Measurements from ENCODE around the gene SKI.

SKI gene

DNA sequence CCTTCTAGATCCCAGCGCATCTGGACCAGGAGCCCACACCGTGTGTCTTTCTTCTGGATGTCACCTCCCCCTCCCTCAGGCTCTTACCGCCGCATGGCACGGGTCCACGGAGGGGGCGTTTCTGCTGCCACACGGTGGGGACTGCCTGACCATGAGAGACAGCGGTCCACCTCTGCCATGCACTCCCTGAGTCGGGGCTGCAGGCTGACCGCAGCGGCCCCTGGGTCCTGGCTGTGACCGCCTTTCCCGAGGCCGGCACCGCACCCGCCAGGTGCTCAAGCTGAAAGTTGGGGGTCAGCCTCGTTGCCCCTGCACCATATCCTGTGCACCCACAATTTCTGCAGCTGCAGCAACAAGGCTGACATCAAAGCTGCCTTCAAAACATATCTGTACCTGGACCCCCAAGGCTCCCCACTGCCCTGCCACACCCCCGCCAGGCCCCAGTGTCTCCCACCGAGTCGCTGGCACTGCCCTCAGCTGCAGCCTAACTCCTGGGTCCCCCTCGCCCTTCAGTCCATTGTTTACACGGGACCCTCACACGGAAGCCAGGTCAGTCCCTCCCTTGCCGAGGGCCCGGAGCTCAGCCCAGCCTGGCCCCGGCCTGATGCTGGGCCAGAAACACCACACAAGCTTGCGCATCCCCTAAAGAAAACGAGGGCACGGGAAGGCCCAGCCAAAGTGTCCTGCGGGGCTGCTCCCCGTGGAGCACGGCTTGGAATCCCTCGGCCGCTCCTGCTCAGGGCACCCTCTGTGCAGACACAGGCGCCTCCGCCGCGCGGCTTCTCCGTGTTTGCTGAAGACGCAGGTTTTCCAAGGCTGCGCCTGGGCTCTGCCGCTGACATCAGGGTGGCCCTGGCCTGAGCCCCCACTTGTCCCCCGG lies 111.3 kb downstream of the SKI start:
- no peak for DNase-seq (ENCODE audit: low read depth in 2 of 2)

DNA sequence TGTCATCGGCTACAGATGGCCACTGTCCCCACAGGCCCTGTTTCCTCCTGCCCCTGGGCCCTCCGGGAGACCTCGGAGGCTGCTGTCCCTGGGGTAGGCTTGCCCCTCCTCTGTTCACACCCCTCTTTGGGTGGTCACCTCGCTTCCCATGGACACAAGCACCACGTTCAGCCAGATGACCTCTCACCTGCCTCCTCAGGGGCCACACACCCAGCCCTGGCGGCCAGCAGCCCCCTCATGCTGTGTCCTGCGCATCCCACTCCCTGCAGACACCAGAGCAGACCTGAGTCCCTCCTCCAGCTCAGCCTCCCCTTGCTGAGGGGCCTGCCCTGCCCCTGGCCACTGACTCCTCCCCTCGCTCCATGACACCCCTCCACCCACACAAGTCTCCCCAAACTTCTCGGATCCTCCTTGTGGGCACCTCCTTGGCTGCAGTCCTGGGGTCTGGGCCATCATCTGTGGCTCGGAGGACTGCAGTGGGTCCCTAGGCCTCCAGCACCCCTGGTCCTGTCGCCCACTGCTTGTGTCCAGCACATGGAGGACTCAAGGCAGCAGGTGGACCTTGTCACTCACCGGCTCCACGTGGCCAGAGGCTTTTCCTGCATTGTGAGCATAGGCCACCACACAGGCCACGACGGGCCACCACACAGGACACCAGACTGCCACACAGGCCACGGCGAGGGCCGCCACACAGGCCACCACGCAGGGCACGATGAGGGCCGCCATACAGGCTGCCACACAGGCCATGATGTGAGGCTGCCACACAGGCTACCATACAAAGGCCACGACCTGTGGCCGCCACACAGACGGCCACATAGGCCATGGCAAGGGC lies 112.2 kb downstream of the SKI start:
- no peak for DNase-seq (ENCODE audit: low read depth in 2 of 2)

DNA sequence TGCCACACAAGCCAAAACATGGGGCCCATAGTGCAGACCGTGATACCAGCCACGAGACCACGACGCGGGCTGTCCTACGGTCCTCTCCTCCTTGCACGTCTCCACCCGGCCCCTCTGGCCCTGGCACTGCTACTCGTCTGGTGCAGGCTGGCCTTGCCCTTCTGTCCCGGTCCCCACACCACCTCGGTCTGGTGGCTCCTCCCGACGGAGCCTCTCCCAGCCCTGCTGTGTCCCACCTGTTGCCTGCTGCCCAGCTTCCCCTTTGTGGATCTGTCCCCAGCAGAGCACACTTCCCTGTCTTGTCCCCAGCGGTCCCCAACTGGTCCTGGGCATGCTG lies 112.8 kb downstream of the SKI start:
- DNase-seq (ENCODE audit: low read depth in 2 of 2), result no peak

DNA sequence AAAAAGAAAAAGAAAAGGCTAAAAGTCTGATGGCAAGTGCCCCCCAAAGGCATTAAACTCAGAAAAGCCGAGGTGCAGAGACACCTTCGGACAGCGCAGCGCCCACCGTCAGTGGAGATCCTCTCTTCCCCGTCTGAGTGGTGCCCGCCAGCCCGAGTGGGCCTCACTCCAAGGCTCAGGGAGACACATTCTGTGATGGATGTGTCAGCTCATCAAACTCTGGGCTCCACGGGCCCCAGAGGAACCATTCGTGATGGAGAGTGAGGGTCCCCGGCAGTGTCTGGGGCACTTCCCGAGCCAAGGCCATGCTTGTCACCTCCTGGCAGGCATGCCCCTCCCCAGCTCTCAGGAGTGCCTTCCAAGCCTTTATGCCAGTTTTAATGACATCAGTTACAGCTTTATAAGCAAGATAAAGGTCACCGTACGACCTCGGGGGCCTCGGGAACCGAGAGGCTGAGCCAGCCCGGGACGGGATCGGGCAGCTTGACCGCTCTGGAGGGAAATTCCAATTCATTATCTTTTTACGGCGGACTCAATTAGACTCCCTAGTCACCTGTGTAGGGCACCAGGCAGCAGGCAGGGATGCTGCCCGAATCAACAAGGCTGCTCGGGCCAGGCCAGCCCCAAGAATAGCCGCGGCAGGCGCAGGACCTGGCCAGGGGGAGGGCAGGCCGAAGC lies 113.7 kb downstream of the SKI start:
- DNase-seq (ENCODE audit: low read depth in 2 of 2), result no peak

DNA sequence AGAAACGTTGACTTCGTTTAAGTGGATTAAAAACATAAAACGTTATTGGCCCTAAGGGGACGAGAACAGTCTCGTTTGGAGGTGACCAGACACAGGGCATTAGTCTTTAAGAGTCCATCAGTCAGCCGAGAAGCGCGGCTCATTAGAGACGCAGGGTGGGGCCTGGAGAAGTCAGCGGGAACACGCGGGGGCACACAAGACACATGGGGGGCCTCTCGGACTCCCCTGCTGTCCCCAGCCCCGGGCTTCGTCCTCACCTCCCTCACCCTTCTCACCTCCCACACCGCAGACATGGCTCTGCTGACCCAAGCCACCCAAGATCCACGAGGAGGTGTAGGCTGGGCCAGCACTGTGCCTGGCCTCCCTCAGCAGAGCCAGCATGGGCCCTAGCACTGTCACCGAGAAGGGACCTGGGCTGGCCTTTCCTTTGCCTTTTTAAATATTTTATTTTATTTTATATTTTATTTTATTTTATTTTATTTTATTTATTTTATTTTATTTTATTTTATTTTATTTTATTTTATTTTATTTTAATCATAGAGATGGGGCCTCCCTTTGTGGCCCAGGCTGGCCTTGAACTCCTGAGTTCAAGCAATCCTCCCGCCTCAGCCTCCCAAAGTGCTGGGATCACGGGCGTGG lies 114.4 kb downstream of the SKI start:
- DNase-seq (ENCODE audit: low read depth in 2 of 2), result no peak

DNA sequence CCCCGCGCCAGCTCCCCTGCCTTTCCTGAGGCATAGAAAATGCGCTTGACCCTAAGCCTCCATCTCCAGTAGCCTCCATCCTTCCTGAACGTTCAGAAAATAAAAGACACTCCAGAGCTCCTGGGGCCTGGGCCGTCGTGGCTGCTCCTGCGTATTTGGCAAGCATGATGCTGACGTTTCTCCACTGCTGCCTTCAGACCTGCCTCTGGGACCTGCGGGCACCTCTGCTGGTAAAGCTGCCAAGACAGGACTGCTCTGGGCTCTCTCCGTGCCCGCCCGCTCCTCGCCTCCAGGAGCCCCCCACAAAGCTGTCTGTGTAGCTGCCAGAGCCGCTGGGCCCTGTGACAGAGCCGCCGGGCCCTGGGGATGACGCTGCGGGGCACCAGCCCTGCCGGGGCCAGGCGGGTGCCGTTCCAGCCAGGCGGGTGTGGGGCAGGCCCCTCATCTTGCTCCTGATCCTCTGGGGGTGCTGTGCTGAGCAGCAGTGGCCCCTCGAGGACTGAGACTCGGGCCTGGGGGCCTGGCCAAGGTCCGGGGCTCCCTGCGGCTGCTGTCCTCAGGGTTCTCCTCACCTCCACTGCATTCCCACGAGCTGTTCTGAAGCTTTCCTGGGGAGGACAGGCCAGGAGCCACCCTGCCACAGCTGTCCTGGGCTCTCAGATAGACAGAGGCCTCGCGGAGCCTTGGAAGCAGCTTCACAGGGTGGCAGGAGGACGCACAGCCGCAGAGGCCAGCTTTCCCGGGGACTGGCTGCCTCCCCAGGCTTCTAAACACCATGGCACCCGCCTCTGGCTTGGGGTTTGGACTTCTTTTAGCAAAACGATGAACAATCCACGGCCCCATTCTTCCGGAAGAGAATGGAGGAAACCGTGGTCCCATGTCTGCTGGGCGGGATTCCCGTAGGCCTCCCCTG lies 115.2 kb downstream of the SKI start:
- no peak for DNase-seq (ENCODE audit: low read depth in 2 of 2)

DNA sequence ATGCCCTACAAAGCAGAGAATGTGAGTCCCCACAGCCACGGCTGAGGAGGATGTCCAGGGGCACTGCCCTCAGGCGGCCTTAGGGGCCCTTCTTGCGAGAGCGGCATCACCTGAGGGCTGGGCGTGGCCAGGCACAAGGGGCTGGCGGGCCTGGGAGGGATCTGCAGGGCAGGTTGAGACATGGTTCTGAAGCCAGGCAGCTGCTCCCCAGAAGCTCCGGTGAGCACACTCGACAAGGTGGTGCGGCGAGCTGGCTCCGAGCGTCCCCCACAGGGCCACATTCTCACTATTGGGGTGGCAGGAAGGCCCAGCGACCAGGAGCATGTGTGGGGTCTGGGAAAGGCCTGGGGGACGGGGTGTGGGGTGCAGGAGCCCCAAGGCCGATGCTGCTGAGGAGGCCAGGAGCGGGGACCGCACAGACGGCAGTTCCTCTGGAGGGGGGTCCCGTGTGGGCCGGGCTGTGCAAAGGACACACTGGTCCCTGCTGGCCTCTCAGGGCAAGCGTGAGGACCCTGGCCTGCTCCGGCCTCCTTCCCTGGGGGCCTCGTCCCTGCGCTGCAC lies 116.1 kb downstream of the SKI start:
- DNase-seq (ENCODE audit: low read depth in 2 of 2), result no peak

DNA sequence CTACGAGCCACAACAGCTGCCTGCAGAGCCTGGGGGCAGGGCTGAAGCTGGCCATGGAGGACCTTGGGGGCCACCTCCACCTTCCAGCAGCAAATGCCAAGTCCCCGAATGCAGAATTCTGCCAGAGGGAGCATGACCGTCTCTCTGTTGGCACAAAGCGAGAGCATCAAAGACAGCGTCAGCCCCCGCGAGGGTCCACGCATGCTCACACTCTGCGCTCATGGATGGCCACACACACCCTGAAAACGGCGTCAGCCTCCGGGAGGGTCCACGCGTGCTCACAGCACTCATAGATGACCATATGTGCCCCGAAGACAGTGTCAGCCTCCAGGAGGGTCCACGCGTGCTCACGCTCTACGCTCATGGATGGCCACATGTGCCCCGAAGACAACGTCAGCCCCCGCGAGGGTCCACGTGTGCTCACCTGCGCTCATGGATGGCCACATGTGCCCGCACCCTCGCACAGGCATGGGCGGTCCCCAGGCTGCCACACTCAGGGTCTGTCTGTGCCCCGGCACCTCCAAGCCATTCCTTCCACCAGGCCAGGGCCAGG lies 116.7 kb downstream of the SKI start:
- no peak for DNase-seq (ENCODE audit: low read depth in 2 of 2)

DNA sequence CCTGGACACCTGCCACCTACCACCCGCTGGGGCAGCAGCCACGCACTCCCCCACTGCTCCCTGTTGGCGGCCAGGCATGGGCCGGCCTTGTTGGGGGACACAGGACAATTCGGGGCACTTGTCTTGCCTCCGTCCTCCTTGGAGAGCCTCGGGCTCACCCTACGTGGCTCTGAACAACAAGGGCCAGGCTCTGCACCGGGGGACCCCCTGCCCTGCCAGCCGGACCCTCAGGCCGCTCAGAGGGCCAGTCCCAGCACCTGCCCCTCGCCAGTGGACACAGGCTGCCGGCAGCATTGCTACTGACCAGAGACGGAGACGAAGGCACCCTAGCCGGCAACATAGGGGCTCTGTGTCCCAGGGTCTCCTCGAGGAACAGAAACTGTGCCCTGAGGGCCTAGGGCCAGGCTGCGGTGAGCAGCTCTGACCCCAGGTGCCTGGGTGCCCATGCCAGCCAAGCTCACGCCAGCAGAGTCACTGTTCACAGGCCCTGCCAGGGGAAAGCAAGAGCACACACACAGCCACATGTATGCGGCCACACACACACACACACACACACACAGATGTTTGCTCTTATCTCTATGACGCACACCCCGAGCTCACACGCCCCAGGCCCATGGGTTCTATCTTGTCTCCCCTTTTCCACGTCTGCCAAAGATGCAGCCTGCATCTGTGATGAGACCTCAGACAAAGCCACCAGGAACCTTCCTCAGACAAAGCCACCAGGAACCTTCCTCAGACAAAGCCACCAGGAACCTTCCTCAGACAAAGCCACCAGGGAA lies 117.4 kb downstream of the SKI start:
- DNase-seq (ENCODE audit: low read depth in 2 of 2), result no peak

DNA sequence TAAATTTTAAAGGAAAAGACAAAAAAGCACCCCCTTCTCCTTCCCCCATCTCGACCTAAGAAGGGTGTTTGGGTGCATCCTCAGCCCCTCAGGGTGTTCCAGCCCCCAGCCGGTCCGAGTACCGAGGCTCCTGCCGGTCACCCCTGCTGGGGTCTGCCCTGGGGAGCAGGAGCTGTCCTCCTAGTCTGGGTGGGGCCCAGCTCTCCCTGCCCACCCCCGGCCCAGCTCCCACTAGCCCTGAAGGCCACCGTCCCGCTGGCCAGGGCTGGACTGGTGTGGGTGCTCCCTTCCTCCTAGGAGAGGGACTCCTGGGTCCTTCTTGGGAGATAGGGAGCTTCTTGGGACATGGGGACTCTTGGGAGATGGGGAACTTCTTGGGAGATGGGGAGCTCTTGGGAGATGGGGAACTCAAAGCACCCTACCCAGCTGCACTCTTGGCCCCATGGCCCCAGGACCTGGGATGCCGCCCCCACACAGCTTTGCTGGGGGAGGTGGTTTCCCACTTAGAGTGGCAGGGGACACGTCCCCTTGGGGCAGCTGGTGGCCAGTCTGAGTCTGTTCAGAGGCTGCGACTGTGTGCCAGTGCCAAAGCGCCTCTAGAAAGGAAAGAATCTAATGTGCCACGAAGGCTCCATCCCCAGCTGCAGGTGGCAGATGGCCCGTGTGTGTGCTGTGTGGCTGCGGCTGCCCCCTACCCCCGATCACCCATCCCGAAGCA lies 118.7 kb downstream of the SKI start:
- DNase-seq (ENCODE audit: low read depth in 2 of 2), result no peak

DNA sequence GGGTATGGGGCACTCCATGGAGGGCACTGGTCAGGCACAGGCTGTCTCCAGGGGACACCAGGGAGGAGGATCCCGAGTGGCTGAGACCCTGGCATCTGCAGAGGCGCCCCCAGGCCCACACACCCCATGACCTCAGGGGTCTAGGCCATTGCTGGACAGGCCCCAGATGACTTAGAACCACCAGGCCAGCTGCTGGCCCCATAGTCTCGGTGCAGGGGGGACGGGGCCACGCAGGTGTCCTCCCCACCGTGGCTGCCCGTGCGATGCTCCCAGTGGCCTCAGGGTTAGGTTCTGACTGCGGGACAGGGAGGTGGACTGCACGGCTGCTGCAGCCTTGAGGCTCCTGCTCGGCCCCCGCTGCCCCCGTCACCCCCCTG lies 119.3 kb downstream of the SKI start:
- no peak for DNase-seq (ENCODE audit: low read depth in 2 of 2)

DNA sequence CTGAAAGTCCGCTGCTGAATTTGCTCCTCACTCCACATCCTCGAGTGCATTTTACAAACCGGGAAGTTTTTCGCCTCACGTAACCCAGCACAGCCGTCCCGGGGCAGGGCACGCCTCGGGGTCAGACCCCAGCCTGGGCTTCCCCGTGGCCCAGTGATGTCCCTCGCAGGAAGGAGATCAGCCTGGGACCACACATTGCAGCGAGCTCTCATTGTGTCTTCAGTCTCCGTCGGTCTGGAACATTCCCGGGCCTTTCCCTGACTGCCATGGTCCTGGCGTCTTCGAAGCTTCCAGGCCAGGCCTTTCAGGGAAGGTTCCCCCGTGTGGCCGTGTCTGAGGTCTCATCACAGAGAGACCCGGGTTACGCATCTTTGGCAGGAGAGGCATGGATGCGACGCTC lies 119.8 kb downstream of the SKI start:
- no peak for DNase-seq (ENCODE audit: low read depth in 2 of 2)

DNA sequence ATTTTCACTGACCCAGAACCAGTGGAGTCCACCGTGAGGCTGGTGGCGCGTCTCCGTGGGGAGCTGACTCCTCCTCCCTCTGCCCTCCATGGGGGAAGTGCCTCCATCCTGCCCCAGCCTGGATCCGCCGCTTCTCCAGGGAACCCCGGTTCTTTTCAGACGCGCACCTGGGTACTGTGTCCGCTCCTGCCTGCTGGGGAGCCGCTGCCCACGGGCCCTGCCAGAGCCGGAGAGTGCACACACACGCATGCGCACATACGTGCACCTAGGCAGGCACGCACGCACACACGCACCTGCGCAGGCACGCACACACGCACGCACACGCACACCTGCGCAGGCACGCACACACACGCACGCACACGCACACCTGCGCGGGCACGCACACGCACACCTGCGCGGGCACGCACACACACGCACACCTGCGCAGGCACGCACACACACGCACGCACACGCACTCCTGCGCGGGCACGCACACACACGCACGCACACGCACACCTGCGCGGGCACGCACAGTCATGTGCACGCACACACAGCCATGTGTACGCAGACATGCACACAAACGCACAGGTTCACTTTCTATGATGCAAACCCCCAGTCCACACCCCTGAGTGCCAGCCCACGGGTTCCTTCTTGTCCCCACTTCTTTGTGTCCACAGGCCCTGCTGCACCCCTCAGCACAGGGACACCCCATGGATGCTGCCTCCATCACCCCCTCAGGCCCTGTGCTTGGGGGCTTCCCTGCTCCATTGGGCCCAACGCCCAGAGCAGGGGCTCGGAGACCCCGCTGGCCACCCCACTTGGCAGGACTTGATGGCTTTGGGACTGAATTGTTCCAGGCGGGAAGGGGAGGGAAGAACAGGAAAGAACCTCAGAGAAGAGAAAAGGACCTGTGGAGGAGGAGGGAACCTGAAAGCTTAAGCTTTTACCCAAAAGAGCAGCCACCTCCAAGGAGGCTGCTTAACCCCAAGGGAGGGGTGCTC lies 120.5 kb downstream of the SKI start:
- no peak for DNase-seq (ENCODE audit: low read depth in 2 of 2)

DNA sequence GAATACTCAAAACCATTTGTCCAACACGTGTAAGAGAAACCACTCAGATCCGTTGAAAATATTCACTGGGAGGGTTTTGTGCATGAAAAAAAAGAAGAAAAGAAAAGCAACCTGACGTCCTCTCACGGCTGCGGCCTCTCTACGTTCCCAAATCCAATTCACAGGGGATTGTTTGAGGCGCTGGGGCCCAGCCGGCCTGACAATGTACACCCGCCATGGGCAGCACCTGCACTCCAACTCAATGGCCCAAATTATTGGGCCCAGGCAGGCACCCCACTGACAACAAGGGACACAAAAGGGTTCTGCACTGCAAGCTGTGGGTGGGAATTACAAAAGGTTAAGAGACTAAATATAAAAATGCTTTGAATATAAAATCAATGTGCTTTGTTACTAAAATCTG lies 121.7 kb downstream of the SKI start:
- DNase-seq (ENCODE audit: low read depth in 2 of 2), result no peak

DNA sequence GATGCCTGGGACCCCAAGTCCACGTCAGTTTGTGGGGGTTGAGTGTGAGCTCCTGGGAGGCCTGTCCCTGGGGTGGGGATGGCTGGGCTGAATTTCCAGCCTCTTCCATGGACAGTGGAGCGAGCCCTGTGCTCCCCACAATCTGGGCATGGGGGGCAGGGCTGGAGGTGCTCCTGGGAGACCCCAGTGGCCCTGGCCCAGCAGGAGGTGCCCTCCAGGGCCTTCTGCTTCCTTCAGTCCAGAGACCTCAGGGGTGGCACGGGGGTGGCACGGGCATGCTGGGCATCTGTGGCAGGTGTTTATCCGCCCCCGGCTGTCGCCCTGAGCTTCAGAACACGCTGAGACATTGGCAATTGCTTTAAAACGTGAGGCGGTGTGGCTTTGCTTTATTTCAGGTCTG lies 122.4 kb downstream of the SKI start:
- DNase-seq (ENCODE audit: low read depth in 2 of 2), result no peak

DNA sequence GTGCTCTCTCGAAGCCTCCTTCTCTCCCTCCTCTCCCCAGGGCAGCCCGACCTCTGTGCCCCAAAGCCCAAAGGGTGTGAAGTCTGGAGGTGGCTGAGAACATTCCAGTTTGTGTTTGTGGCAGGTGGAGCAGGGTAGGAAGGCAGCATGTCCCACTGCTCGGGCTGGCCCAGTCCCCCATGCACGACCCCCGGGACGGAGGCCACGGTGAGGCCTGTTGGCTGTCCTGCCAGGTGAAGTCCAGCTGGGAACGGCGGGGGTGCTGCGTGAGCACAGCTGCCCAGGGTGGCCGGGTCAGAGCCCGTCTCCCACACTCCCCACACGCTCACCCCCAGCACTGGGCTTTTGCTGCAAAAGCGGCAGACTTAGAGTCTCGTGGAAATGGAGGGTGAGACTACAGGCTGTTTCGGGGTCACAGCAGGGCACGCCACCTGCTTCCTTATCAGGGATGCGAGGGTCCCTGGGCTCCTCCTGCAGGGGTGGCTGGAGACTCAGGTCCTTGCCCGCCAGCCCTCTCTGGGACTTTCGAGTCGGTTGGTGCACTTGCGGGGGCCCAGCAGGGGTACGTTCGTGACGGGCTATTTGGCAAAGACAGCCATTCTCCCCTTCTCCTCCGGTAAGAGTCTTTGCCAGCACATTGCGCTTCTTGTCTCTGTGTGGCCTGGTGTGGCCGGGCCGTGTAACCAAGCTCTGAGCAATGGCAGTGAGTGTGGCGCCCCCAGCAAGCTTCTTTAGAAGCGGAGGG lies 123.0 kb downstream of the SKI start:
- no peak for DNase-seq (ENCODE audit: low read depth in 2 of 2)

DNA sequence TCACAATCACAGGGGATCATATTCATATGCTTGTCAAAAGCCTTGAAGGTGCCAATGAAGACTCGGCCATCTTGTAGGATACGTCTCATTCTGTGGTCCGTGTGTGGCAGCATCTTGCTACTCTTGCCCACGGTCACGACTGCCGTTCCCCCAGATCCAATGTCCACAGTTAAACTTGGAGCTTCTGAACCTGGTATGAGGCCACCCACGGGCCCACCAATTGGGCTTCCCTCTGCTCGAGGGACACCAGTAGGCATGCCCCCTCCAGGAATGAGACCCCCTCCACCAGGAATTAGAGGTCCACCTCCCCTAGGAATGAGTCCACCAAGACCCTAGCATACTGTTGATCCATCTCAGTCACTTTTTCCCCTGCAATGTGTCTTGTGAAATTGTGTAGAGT lies 123.6 kb downstream of the SKI start:
- DNase-seq (ENCODE audit: low read depth in 2 of 2), result no peak
